Activated CD8-positive, alpha-beta T cell treated with anti-CD3 and anti-CD28 coated beads, Interleukin-2, amount 10 ng/mL, durations not matched to agents 7 days and 5 days (primary cell): ENCODE data around the gene OR4D11. TPM values are rescaled to one million over a fixed set of nuclear protein-coding genes. Genes with fewer than 3 reads are reported as not detected.

ENCODE experiments used
- ATAC-seq: fragments of 150-1000 bp; cut with Tn5 transposase; one replicate; pipeline ENCODE4 v1.10.0; 2021; ENCODE audit warnings: moderate library complexity
- CTCF ChIA-PET: fragments of 350-600 bp; sonication (Branson Sonifier 250); formaldehyde crosslinking; loops from one replicate; lab custom pipeline; 2021; ENCODE audit warnings: antibody characterized with exemption; lab: Charles Lee
- POLR2A ChIA-PET: fragments of 350-600 bp; sonication (Branson Sonifier 250); formaldehyde crosslinking; loops from one replicate; lab custom pipeline; 2021; ENCODE audit warnings: antibody characterized with exemption; lab: Charles Lee
- DNase-seq: peaks from one replicate; pipeline ENCODE4 v3.0.0-alpha.2; 2020
- H3K27ac Mint-ChIP-seq: one replicate; pipeline ENCODE4 v1.8.0; 2021; ENCODE audit warnings: mild to moderate bottlenecking, mixed read lengths
- H3K27me3 Mint-ChIP-seq: one replicate; pipeline ENCODE4 v1.8.0; 2021; ENCODE audit warnings: low read depth, mixed read lengths
- H3K36me3 Mint-ChIP-seq: one replicate; pipeline ENCODE4 v1.8.0; 2021; ENCODE audit warnings: low read depth, mixed read lengths
- H3K4me1 Mint-ChIP-seq: one replicate; pipeline ENCODE4 v1.8.0; 2021; ENCODE audit warnings: low read depth, mixed read lengths
- H3K4me3 Mint-ChIP-seq: one replicate; pipeline ENCODE4 v1.8.0; 2021; ENCODE audit warnings: mild to moderate bottlenecking, mixed read lengths
- H3K9me3 Mint-ChIP-seq: one replicate; pipeline ENCODE4 v1.8.0; 2022; ENCODE audit warnings: mixed read lengths; ENCODE audit not compliant: insufficient read depth
- total RNA-seq, 2 experiments: library from RNA; stranded (reverse); gene quantifications; one replicate each; pipeline ENCODE4 v1.2.3, GENCODE V29; 2021

The OR4D11 gene
- total RNA-seq, 2 experiments from 2014 or later, result not detected

GRCh38 chr11:59550368-59550841 is 47.0 kb downstream of the OR4D11 start:
- peaks cover 4% of the 10 kb centered on the region for H3K36me3 Mint-ChIP-seq
- CTCF ChIA-PET, result interaction anchor here (0.8 to 2.8 kb wide), 6 partner anchors 11 to 406 kb away, joined by 3 to 19 read pairs (median 4); partner anchors contain the start of genes OR4D9 and PATL1
- H3K4me3 Mint-ChIP-seq, result peak overlapping the region; percentile 80
- H3K4me1 Mint-ChIP-seq, result peaks cover 37% of the 10 kb centered on the region
- POLR2A ChIA-PET, result interaction anchor here (0.6 to 1.6 kb wide), 9 partner anchors 9 to 406 kb away, joined by 3 to 5 read pairs (median 3); partner anchors contain the start of gene PATL1
- H3K27me3 Mint-ChIP-seq, result peaks cover 10% of the 10 kb centered on the region
- DNase-seq, result peak; percentile 92
- no peaks in the 10 kb centered on the region for H3K9me3 Mint-ChIP-seq
- ATAC-seq, result peak; percentile 95
- H3K27ac Mint-ChIP-seq, result peak overlapping the region; percentile 92

DNA sequence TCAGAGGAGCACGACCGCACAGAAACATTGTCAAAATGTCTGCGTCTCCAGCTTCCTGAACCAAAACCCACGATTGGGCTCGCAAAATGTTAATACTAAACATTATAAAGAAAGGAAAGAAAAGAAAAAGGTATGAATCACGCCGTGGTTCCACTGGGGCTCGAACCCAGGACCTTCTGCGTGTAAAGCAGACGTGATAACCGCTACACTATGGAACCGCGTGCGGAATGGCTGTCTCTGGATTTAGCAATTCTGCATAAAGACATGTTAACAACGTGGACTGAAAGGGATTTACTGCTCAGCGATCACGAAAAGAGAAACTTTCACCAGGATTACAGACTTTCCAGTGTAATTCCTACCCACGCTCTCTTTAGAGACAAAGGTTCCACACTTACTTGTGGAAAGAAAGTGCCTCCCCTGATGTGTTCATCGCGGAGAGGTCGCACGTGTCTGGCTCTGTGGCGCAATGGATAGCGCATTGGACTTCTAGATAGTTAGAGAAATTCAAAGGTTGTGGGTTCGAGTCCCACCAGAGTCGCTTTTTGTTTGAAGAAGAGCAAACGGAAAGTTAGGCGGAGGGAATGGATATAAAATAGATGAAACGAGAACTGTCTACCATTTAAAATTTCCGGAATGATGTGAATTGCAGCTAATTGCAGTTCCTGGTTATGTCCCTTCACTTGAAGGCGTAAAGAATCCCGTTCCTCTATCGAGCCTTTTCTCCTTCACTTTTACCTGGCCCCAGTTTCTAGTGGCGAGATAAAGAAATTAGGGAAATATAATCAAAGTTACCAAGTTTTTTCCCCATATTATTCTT is 47.7 kb downstream of the OR4D11 start:
- peak overlapping the region; percentile 92 for H3K27ac Mint-ChIP-seq
- CTCF ChIA-PET, result interaction anchor here (0.8 to 2.8 kb wide), 2 partner anchors 10 to 118 kb away, joined by 3 to 15 read pairs; partner anchors contain the start of gene PATL1
- H3K4me3 Mint-ChIP-seq, result peak overlapping the region; percentile 80
- POLR2A ChIA-PET, result interaction anchor here (0.6 to 1.2 kb wide), 5 partner anchors 15 to 259 kb away, joined by 3 to 5 read pairs (median 3); no protein-coding TSS in a partner anchor
- H3K9me3 Mint-ChIP-seq, result no peaks in the 10 kb centered on the region
- ATAC-seq (peak; percentile 54), DNase-seq (peak; percentile 86)
- H3K27me3 Mint-ChIP-seq, result peaks cover 13% of the 10 kb centered on the region
- H3K4me1 Mint-ChIP-seq, result peaks cover 43% of the 10 kb centered on the region
- peaks cover 4% of the 10 kb centered on the region for H3K36me3 Mint-ChIP-seq

DNA sequence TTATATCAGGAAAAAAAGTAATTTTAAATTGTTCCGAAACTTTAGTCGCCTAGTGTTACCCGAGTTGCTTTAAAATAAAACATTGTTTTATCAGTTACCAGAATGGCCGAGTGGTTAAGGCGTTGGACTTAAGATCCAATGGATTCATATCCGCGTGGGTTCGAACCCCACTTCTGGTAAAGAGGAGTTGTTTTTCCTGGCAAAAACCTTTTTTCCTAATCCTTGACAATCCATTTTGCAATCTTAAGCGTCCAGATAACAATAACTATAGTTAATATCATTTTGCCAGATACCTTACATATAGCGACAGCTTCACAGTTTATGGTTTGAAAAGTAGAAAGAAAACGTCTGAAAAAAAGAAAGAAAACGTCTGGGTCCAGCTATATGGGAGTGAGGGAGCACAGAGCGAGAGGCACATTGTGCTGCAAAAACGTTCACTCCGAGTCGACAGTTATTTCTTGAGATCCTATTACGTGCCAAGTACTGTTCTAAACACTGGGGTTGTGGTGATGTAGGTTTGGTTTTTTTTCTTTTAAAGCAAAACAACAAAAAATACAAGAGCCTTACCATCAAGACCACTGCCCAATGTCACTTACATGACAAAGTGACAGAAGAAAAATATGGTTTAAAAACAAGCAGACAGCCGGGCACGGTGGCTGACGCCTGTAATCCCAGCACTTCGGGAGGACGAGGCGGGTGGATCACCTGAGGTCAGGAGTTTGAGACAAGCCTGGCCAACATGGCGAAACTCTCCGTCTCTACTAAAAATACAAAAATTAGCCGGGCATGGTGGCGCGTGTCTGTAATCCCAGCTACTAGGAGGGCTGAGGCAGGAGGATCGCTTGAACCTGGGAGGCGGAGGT is 48.5 kb downstream of the OR4D11 start:
- Mint-ChIP-seq H3K27me3 (peaks cover 13% of the 10 kb centered on the region), H3K9me3 (no peaks in the 10 kb centered on the region), H3K4me3 (peak overlapping the region; percentile 80), H3K27ac (peak overlapping the region; percentile 16), H3K4me1 (peaks cover 50% of the 10 kb centered on the region), H3K36me3 (peaks cover 4% of the 10 kb centered on the region)
- POLR2A ChIA-PET, result interaction anchor here (0.6 to 0.7 kb wide), 2 partner anchors 14 to 224 kb away, joined by 3 to 4 read pairs; no protein-coding TSS in a partner anchor
- ATAC-seq, result no peak
- DNase-seq, result no peak
- CTCF ChIA-PET, result interaction anchor here (0.8 to 2.8 kb wide), 2 partner anchors 9 to 14 kb away, joined by 3 to 15 read pairs; no protein-coding TSS in a partner anchor

DNA sequence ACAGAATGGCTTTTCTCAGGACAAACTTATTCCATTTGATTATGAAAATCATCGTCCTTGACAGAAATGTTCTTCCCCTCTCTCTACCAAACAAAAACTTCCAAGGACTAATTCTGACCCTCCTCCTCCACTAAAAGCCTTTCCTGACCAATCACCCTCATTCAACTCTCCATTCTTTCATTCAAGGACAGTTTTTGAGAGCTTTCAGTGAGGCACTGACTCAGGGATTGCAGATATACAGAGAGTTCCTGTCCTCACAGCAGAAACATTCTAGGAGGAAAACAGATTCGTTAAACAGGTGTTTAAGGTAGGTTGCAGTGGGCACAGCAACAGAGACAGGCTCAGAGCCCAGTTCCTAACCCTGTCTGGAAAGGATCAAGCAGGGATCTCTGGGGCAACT is 49.5 kb downstream of the OR4D11 start:
- no peak overlapping the region for H3K4me3 Mint-ChIP-seq

GRCh38 chr11:59553323-59553722 is 49.9 kb downstream of the OR4D11 start:
- ChIA-PET CTCF (no interaction called here), POLR2A (interaction anchor here (1.0 kb wide), 1 partner anchor 202 kb away, joined by 4 read pairs; the partner anchor contains the start of gene STX3)
- peaks cover 4% of the 10 kb centered on the region for H3K36me3 Mint-ChIP-seq
- ATAC-seq (no peak), DNase-seq (no peak)
- H3K27ac Mint-ChIP-seq, result no peak overlapping the region
- H3K9me3 Mint-ChIP-seq, result no peaks in the 10 kb centered on the region
- H3K4me1 Mint-ChIP-seq, result peaks cover 56% of the 10 kb centered on the region
- H3K4me3 Mint-ChIP-seq, result no peak overlapping the region
- H3K27me3 Mint-ChIP-seq, result peaks cover 13% of the 10 kb centered on the region

More for the DNA sequence above, 49.5 kb downstream of the OR4D11 start:
- ChIA-PET CTCF (interaction anchor here (0.7 to 0.8 kb wide), 2 partner anchors 8 to 15 kb away, joined by 3 read pairs; no protein-coding TSS in a partner anchor), POLR2A (interaction anchor here (1.0 kb wide), 1 partner anchor 202 kb away, joined by 4 read pairs; the partner anchor contains the start of gene STX3)
- Mint-ChIP-seq H3K36me3 (peaks cover 4% of the 10 kb centered on the region), H3K9me3 (no peaks in the 10 kb centered on the region), H3K4me1 (peaks cover 54% of the 10 kb centered on the region), H3K27me3 (peaks cover 13% of the 10 kb centered on the region), H3K27ac (no peak overlapping the region)
- DNase-seq (no peak), ATAC-seq (no peak)

Other genes starting within 250 kb of the OR4D11 start
- not detected for gene OR5AN1, start 144.7 kb upstream of the OR4D11 start, total RNA-seq
- not detected for gene OR5A2, start 77.2 kb upstream of the OR4D11 start, total RNA-seq
- not detected for gene OR5A1, start 67.1 kb upstream of the OR4D11 start, total RNA-seq
- not detected for gene OR4D6, start 46.6 kb upstream of the OR4D11 start, total RNA-seq
- gene OR4D10, start 30.3 kb upstream of the OR4D11 start, total RNA-seq, result not detected
- not detected for gene OR4D9, start 8.0 kb downstream of the OR4D11 start, total RNA-seq
- 10 to 100 TPM; 34.4 to 38.6 TPM for gene OSBP, start 112.2 kb downstream of the OR4D11 start, total RNA-seq
- 10 to 100 TPM; 47.8 to 49.9 TPM for gene PATL1, start 165.5 kb downstream of the OR4D11 start, total RNA-seq
- not detected for gene OR10V1, start 210.3 kb downstream of the OR4D11 start, total RNA-seq